K562 (cell line): Measurements from ENCODE around the gene CCN2. TPM values are rescaled to one million over a fixed set of nuclear protein-coding genes. Genes with fewer than 3 reads are reported as not detected.

Source experiments
- CBFA2T3 ChIP-seq: fragments of 450-650 bp; IDR thresholded peaks from 2 replicates; pipeline ENCODE4 v1.6.1; 2017
- CTBP1 ChIP-seq: fragments of 450-650 bp; IDR thresholded peaks from 2 replicates; pipeline ENCODE4 v1.6.1; 2016; ENCODE audit warnings: borderline replicate concordance
- NBN ChIP-seq: fragments of 450-650 bp; IDR thresholded peaks from 2 replicates; pipeline ENCODE4 v1.6.1; 2016; ENCODE audit warnings: low read depth, mild to moderate bottlenecking
- POLR3G ChIP-seq: IDR thresholded peaks from 2 replicates; pipeline ENCODE4 v1.6.1; 2011; ENCODE audit not compliant: insufficient read length, insufficient replicate concordance; ENCODE audit errors: extremely low read depth
- RAD51 ChIP-seq: fragments of 450-650 bp; IDR thresholded peaks from 2 replicates; pipeline ENCODE4 v1.7.1; 2016; ENCODE audit warnings: low read depth, mild to moderate bottlenecking, borderline replicate concordance
- RBFOX2 ChIP-seq: fragments of 200-400 bp; formaldehyde crosslinking; IDR thresholded peaks from 2 replicates; pipeline ENCODE4 v1.6.1; 2017; ENCODE audit warnings: low read depth, mild to moderate bottlenecking, low read length, moderate library complexity
- SIN3B ChIP-seq: fragments of 450-650 bp; IDR thresholded peaks from 2 replicates; pipeline ENCODE4 v1.6.1; 2017; ENCODE audit warnings: low read depth, mild to moderate bottlenecking, moderate library complexity
- SLC30A9 ChIP-seq: fragments of 250-450 bp; sonication (Bioruptor Pico); IDR thresholded peaks from 2 replicates; pipeline ENCODE4 v1.8.0; 2022; ENCODE audit warnings: mild to moderate bottlenecking, moderate library complexity
- U2AF1 ChIP-seq: fragments of 200-400 bp; formaldehyde crosslinking; optimal IDR thresholded peaks from 2 replicates; pipeline ENCODE3; 2017; ENCODE audit warnings: mild to moderate bottlenecking, low read depth, low read length, moderate library complexity
- WHSC1 ChIP-seq: IDR thresholded peaks from one replicate; pipeline ENCODE4 v1.6.1; 2012; ENCODE audit warnings: low read length, control low read depth, inconsistent platforms
- ZNF263 ChIP-seq: sonication (generic); formaldehyde crosslinking; IDR thresholded peaks from 2 replicates; pipeline ENCODE4 v1.8.0; 2022; ENCODE audit warnings: mild to moderate bottlenecking, missing genetic modification reagents, borderline replicate concordance
- ZNF431 ChIP-seq: sonication (generic); formaldehyde crosslinking; IDR thresholded peaks from 2 replicates; pipeline ENCODE4 v1.8.0; 2022; ENCODE audit warnings: mild to moderate bottlenecking, missing genetic modification reagents
- ZNF57 ChIP-seq: fragments of 450-650 bp; formaldehyde crosslinking; IDR thresholded peaks from 2 replicates; pipeline ENCODE4 v1.4.0; 2020; ENCODE audit warnings: mild to moderate bottlenecking, moderate library complexity
- ZNF644 ChIP-seq: fragments of 200-800 bp; sonication (Bioruptor generic); IDR thresholded peaks from 2 replicates; pipeline ENCODE4 v1.6.1; 2016; ENCODE audit warnings: low read depth, missing genetic modification characterization, missing compliant biosample characterization
- polyA plus RNA-seq, 8 experiments: library from polyadenylated mRNA; depleted of rRNA in 4 of 8; stranded (reverse) in 5 of 8; unstranded in 3 of 8; fragments of >200 nt; fragmentation: Nextera tagmentation in 2 of 8; fragmentation: Illumina TruSeq in 1 of 8; extraction: Ambion mirVana in 2 of 8; extraction: Trizol in 1 of 8; gene quantifications; 2 replicates each; pipeline versions ENCODE4 v1.2.1 to v1.2.3, GENCODE V29; 2011 to 2014; ENCODE audit warnings: inconsistent platforms in 1 of 8, missing spikeins in 1 of 8
- total RNA-seq, 7 experiments: library from RNA; depleted of rRNA in 6 of 7; stranded (reverse); fragments of >200 nt in 6 of 7; fragmentation: Illumina TruSeq in 2 of 7; extraction: Trizol in 2 of 7; gene quantifications; 2 replicates each; pipeline versions ENCODE4 v1.2.1 to v1.2.3, GENCODE V29; 2011 to 2021; ENCODE audit warnings: low replicate concordance in 1 of 7
- TF ChIP-seq, protein P1 (sequence below): sonication (generic); IDR thresholded peaks from 2 replicates; pipeline ENCODE4 v1.6.1; 2016
- TF ChIP-seq, protein P2 (sequence below): sonication (generic); formaldehyde crosslinking; IDR thresholded peaks from 2 replicates; pipeline ENCODE4 v1.8.0; 2022; ENCODE audit warnings: mild to moderate bottlenecking, missing genetic modification reagents

CCN2 gene
- total and polyA plus RNA-seq, 9 of the 15 experiments (the other 6 are each of a cell fraction or from before 2014, with no cell fraction given) = 0.40 TPM; not detected in 8

DNA sequence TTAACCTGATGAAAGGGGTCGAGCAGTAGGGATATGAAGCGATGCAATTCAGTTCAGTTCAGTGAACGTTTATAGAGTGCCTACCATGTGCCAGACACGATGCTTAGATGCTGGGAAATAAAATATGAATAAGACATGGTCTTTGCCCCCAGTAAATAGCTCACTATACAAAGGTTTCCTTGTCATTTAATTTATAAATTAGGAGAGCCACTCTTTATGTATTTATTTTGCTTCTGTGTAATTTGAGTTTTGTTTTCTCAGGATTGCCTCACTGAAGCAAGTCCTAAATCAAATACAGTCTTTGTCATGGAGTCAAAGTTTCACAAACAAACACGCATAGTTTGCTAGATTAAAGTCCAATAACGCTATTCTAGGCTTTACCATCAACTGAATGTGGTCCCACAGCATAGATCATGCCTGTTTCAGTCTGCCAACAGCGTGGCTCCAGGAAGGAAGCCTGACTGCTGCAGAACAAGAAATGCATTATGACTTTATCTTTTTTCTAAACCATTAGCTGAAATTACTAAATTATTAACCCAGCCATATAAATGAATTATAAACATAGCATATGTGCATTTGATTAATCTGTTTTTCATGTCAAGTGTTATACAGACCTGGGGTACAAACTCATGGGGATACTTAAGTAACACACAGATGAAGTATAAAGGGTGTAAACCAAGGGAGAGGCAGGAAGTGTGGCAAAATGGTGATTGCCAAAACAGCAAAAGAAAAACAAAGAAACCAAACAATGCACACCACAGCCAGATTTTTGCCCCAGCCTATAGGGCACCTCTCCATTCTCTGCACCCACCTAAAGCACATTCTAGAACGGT, 29.8 kb upstream of the CCN2 start (continued):
- TF ChIP-seq, protein P1, sequence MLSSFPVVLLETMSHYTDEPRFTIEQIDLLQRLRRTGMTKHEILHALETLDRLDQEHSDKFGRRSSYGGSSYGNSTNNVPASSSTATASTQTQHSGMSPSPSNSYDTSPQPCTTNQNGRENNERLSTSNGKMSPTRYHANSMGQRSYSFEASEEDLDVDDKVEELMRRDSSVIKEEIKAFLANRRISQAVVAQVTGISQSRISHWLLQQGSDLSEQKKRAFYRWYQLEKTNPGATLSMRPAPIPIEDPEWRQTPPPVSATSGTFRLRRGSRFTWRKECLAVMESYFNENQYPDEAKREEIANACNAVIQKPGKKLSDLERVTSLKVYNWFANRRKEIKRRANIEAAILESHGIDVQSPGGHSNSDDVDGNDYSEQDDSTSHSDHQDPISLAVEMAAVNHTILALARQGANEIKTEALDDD = no peak
- TF ChIP-seq NBN (no peak), WHSC1 (no peak), CTBP1 (no peak), SLC30A9 (CRISPR knock-in tag) (no peak), SIN3B (no peak), CBFA2T3 (no peak), POLR3G (no peak), ZNF644 (no peak), U2AF1 (no peak), RAD51 (no peak), RBFOX2 (no peak), ZNF263 (no peak), ZNF431 (CRISPR knock-in tag) (no peak), ZNF57 (CRISPR knock-in tag) (no peak)
- TF ChIP-seq, protein P2, sequence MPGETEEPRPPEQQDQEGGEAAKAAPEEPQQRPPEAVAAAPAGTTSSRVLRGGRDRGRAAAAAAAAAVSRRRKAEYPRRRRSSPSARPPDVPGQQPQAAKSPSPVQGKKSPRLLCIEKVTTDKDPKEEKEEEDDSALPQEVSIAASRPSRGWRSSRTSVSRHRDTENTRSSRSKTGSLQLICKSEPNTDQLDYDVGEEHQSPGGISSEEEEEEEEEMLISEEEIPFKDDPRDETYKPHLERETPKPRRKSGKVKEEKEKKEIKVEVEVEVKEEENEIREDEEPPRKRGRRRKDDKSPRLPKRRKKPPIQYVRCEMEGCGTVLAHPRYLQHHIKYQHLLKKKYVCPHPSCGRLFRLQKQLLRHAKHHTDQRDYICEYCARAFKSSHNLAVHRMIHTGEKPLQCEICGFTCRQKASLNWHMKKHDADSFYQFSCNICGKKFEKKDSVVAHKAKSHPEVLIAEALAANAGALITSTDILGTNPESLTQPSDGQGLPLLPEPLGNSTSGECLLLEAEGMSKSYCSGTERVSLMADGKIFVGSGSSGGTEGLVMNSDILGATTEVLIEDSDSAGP (CRISPR knock-in tag) = no peak
- TF ChIP-seq, all 486 proteins: peak for 0
